Neural cell (in vitro differentiated cells): ENCODE results near the gene UBE3D. TPM values are rescaled to one million over a fixed set of nuclear protein-coding genes. Genes with fewer than 3 reads are reported as not detected.

Source experiments
- H2AFZ ChIP-seq: fragments of 200-600, 300-800 bp; sonication (generic), shearing (Covaris generic); 2 replicates; pipeline ENCODE4 v1.6.0; 2014; ENCODE audit warnings: low read depth, mild to moderate bottlenecking, antibody characterized with exemption, low read length, moderate library complexity
- H3F3A ChIP-seq: fragments of 200-600 bp; shearing (Covaris generic); 2 replicates; pipeline ENCODE4 v1.6.1; 2016; ENCODE audit warnings: mild to moderate bottlenecking, moderate library complexity, mixed read lengths, antibody characterized with exemption, low read length; ENCODE audit not compliant: insufficient read depth, poor library complexity, severe bottlenecking
- H3K27ac ChIP-seq: fragments of 200-600, 300-800 bp; sonication (generic), shearing (Covaris generic); 2 replicates; pipeline ENCODE4 v1.5.1; 2014; ENCODE audit warnings: mild to moderate bottlenecking, low read length, moderate library complexity
- H3K27me3 ChIP-seq: fragments of 300-800, 200-600 bp; sonication (generic), shearing (Covaris generic); 2 replicates; pipeline ENCODE4 v1.6.0; 2014; ENCODE audit warnings: mild to moderate bottlenecking, low read depth, low read length, moderate library complexity; ENCODE audit not compliant: insufficient read depth
- H3K36me3 ChIP-seq: fragments of 300-800, 200-600 bp; sonication (generic), shearing (Covaris generic); 2 replicates; pipeline ENCODE4 v1.5.1; 2014; ENCODE audit warnings: mild to moderate bottlenecking, antibody characterized with exemption, low read length, moderate library complexity; ENCODE audit not compliant: insufficient read depth
- H3K4me2 ChIP-seq: fragments of 300-800, 200-600 bp; sonication (generic), shearing (Covaris generic); 2 replicates; pipeline ENCODE4 v1.6.0; 2014; ENCODE audit warnings: mild to moderate bottlenecking, low read length
- H3K4me3 ChIP-seq: fragments of 300-800, 200-600 bp; sonication (generic), shearing (Covaris generic); 2 replicates; pipeline ENCODE4 v1.5.1; 2014; ENCODE audit warnings: mild to moderate bottlenecking, low read length, moderate library complexity
- H3K79me2 ChIP-seq: fragments of 200-600 bp; shearing (Covaris generic); replicated peaks from 2 replicates; pipeline ENCODE4 v1.6.0; 2014; ENCODE audit warnings: mild to moderate bottlenecking, low read length, moderate library complexity; ENCODE audit not compliant: insufficient read depth
- H3K9ac ChIP-seq: fragments of 300-800, 200-600 bp; sonication (generic), shearing (Covaris generic); 2 replicates; pipeline ENCODE4 v1.6.1; 2016; ENCODE audit warnings: mild to moderate bottlenecking, low read length, mixed read lengths
- H3K9me2 ChIP-seq: fragments of 200-600 bp; shearing (Covaris generic); 2 replicates; pipeline ENCODE4 v1.6.1; 2016; ENCODE audit warnings: mild to moderate bottlenecking, low read length, mixed read lengths; ENCODE audit not compliant: insufficient read depth
- H3K9me3 ChIP-seq: fragments of 200-600, 300-800 bp; sonication (generic), shearing (Covaris generic); 2 replicates; pipeline ENCODE4 v1.6.1; 2016; ENCODE audit warnings: mild to moderate bottlenecking, mixed run types, low read length, moderate library complexity, mixed read lengths
- H4K20me1 ChIP-seq: fragments of 200-600 bp; shearing (Covaris generic); 2 replicates; pipeline ENCODE4 v1.6.1; 2016; ENCODE audit warnings: mild to moderate bottlenecking, mixed run types; ENCODE audit not compliant: insufficient read depth
- CTCF ChIP-seq: fragments of 450-650 bp; IDR thresholded peaks from 2 replicates; pipeline ENCODE4 v1.5.1; 2014; ENCODE audit warnings: antibody characterized with exemption, mild to moderate bottlenecking, moderate library complexity; ENCODE audit not compliant: poor library complexity, severe bottlenecking
- EP300 ChIP-seq: fragments of 450-650 bp; conservative IDR thresholded peaks from 2 replicates; pipeline ENCODE4 v1.6.1; 2014; ENCODE audit warnings: antibody characterized with exemption, mild to moderate bottlenecking, moderate library complexity; ENCODE audit not compliant: poor library complexity, severe bottlenecking
- EZH2 ChIP-seq: fragments of 200-600, 300-800 bp; shearing (Covaris generic), sonication (generic); IDR thresholded peaks from 2 replicates; pipeline ENCODE4 v1.6.1; 2014; ENCODE audit warnings: antibody characterized with exemption, low read length, borderline replicate concordance, mild to moderate bottlenecking; ENCODE audit not compliant: insufficient read depth, poor library complexity, severe bottlenecking
- MXI1 ChIP-seq: fragments of 450-650 bp; conservative IDR thresholded peaks from 2 replicates; pipeline ENCODE4 v1.6.1; 2014; ENCODE audit warnings: antibody characterized with exemption, mild to moderate bottlenecking; ENCODE audit not compliant: poor library complexity, severe bottlenecking
- POLR2AphosphoS5 ChIP-seq: IDR thresholded peaks from 2 replicates; pipeline ENCODE4 v1.6.1; 2012
- RAD21 ChIP-seq: fragments of 450-650 bp; conservative IDR thresholded peaks from 2 replicates; pipeline ENCODE4 v1.6.1; 2014; ENCODE audit warnings: antibody characterized with exemption, mild to moderate bottlenecking, moderate library complexity
- REST ChIP-seq: IDR thresholded peaks from 2 replicates; pipeline ENCODE4 v1.6.1; 2012; ENCODE audit warnings: borderline replicate concordance
- SMC3 ChIP-seq: fragments of 450-650 bp; conservative IDR thresholded peaks from 2 replicates; pipeline ENCODE4 v1.6.1; 2014; ENCODE audit warnings: antibody characterized with exemption, mild to moderate bottlenecking, moderate library complexity; ENCODE audit not compliant: poor library complexity
- polyA plus RNA-seq: library from polyadenylated mRNA; depleted of rRNA; stranded (reverse); fragments of >200 nt; gene quantifications from 2 replicates; pipeline ENCODE4 v1.2.3, GENCODE V29; 2014

The UBE3D gene
- polyA plus RNA-seq, 1 donor from 2014 or later, result 11.6 TPM

GRCh38 chr6:82957171-82957867 lies 108.3 kb downstream of the UBE3D start:
- no peak overlapping the region for H3K9ac ChIP-seq
- no peak overlapping the region for H2AFZ ChIP-seq

GRCh38 chr6:82955841-82956240 lies 109.8 kb downstream of the UBE3D start:
- H3K27me3 ChIP-seq, result no peaks in the 10 kb centered on the region
- H3K27ac ChIP-seq, result no peak overlapping the region
- no peaks in the 10 kb centered on the region for H3K9me3 ChIP-seq
- no peaks in the 10 kb centered on the region for H3K36me3 ChIP-seq
- H3K79me2 ChIP-seq, result no peaks in the 10 kb centered on the region
- H4K20me1 ChIP-seq, result no peaks in the 10 kb centered on the region
- no peaks in the 10 kb centered on the region for H3K9me2 ChIP-seq
- no peak overlapping the region for H3K4me2 ChIP-seq
- H3K4me3 ChIP-seq, result no peak overlapping the region
- no peaks in the 10 kb centered on the region for H3F3A ChIP-seq
- H2AFZ ChIP-seq, result no peak overlapping the region
- no peak for TF ChIP-seq SMC3
- no peak for TF ChIP-seq EP300
- no peak for TF ChIP-seq MXI1
- TF ChIP-seq REST, result no peak
- H3K9ac ChIP-seq, result no peak overlapping the region

More at GRCh38 chr6:82957171-82957867, 108.3 kb downstream of the UBE3D start:
- H3K9me2 ChIP-seq, result no peaks in the 10 kb centered on the region
- H3K79me2 ChIP-seq, result no peaks in the 10 kb centered on the region
- H3K4me2 ChIP-seq, result no peak overlapping the region
- no peak overlapping the region for H3K4me3 ChIP-seq
- no peaks in the 10 kb centered on the region for H4K20me1 ChIP-seq
- H3F3A ChIP-seq, result no peaks in the 10 kb centered on the region
- H3K27me3 ChIP-seq, result no peaks in the 10 kb centered on the region
- no peaks in the 10 kb centered on the region for H3K36me3 ChIP-seq
- TF ChIP-seq EP300 (no peak), RAD21 (no peak), EZH2 (no peak), POLR2AphosphoS5 (no peak), SMC3 (no peak), CTCF (no peak)
- H3K9me3 ChIP-seq, result no peaks in the 10 kb centered on the region
- no peak overlapping the region for H3K27ac ChIP-seq
